ENCODE data around the gene UNC13B.
A peak's percentile ranks its signal among the peaks of the same experiment; 100 is the strongest.

UNC13B gene

DNA sequence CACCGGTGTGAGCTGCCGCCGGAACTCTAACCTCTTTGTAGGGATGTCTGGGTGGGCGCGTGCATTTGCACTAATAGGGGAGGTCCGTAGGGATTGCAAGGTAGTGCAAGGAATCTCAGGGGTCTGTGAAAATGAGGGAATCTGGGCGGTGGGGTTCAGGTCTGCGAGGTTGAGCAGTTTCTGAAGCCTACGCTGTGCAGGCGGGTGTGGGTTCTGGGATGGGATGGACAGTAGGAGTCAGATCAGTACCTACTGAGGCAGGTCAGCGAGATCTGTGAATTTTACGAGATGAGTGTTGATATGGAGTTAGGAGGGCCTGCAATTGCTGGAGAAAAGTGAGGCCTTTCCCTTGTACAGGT, 45.3 kb upstream of the UNC13B start:
- POLR2A ChIA-PET: interaction anchor here (1.5 kb wide), 1 partner anchor 13 kb away, joined by 5 read pairs; the partner anchor contains the start of gene STOML2
- CTCF ChIA-PET: interaction anchor here (0.5 to 1.7 kb wide), 4 partner anchors 13 to 482 kb away, joined by 3 to 4 read pairs (median 4); no protein-coding TSS in a partner anchor
- TF ChIP-seq ARNT (IDR thresholded peaks at IDR 0.05) (no peak), FOXM1 (IDR thresholded peaks at IDR 0.05; ENCODE audit: borderline replicate concordance) (no peak), CTBP1 (IDR thresholded peaks at IDR 0.05; ENCODE audit: borderline replicate concordance) (no peak), SUZ12 (IDR thresholded peaks at IDR 0.05) (no peak), FOXK2 (IDR thresholded peaks at IDR 0.05) (no peak), HDGF (IDR thresholded peaks at IDR 0.05; ENCODE audit: borderline replicate concordance) (no peak), ELF4 (IDR thresholded peaks at IDR 0.05) (no peak), NFRKB (IDR thresholded peaks at IDR 0.05) (no peak)
- DNase-seq (ENCODE audit: extremely low spot score): no peak

DNA sequence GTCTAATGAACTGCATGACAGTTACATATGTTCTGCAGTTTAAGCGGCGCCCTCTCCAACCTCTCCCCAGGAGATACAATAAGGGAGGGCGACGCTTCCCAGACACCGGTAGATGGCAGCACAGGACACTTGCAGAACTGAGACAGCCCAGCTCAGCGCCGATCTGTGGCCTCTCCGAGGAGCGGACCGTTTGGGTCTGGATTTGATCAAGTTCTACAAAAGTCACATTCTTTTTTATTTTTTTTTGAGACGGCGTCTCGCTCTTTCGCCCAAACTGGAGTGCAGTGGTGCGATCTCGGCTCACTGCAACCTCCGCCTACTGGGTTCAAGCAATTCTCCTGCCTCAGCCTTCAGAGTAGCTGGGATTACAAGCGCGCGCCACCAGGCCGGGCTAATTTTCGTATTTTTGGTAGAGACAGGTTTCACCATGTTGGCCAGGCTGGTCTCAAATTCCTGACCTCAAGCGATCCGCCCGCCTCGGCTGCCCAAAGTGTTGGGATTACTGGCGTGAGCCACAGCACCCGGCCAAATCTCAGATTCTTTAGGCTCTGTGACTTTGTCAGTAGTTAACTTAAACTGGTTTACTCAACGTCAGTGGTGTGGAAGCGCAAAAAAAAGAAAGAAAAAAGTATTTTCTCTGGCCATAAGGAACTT, 44.8 kb upstream of the UNC13B start:
- no peak for TF ChIP-seq SUZ12 (IDR thresholded peaks at IDR 0.05)
- TF ChIP-seq, protein P1, sequence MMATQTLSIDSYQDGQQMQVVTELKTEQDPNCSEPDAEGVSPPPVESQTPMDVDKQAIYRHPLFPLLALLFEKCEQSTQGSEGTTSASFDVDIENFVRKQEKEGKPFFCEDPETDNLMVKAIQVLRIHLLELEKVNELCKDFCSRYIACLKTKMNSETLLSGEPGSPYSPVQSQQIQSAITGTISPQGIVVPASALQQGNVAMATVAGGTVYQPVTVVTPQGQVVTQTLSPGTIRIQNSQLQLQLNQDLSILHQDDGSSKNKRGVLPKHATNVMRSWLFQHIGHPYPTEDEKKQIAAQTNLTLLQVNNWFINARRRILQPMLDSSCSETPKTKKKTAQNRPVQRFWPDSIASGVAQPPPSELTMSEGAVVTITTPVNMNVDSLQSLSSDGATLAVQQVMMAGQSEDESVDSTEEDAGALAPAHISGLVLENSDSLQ (IDR thresholded peaks at IDR 0.05): 0 out of 2 replicates have a peak, but pooled peaks have one; percentile 16
- POLR2A ChIA-PET: interaction anchor here (1.5 kb wide), 1 partner anchor 14 kb away, joined by 5 read pairs; the partner anchor contains the start of gene STOML2
- DNase-seq (ENCODE audit: extremely low spot score): peak; percentile 80
- CTCF ChIA-PET: interaction anchor here (0.7 to 1.7 kb wide), 3 partner anchors 14 to 481 kb away, joined by 3 to 4 read pairs (median 4); no protein-coding TSS in a partner anchor

DNA sequence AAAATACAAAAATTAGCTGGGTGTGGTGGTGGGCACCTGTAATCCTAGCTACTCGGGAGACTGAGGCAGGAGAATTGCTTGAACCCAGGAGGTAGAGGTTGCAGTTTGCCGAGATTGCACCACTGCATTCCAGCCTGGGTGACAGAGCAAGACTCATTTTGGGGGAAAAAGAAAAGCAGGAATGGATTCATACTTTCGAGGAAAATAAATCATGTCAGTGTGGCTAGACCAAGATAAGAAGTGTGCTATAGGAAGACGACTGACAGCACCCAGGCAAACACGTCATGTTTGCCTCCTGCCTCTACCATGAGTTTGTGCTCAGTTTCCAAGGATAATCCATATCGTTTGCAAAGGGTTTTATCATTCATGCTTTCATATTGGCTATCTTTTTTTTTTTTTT, 26.9 kb upstream of the UNC13B start:
- CTCF ChIA-PET: no interaction called here

DNA sequence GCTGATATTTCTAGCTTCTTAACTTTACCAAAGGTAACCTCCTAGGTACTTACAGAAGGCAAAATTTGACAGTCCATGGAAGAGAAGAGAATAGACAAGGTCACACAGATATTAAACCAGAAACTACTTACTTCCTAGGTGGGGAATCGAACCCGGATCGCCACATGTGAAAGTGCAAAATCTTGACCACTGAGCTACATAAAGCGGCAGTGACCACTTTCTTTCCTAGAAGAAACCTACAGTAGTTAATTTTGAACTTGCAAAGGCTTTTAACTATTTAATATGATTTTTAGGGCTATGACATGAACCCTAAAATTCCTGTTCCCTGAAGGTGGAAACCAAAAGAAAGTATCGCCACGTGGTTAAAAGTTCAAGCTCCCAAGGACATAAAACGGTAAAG, 25.8 kb upstream of the UNC13B start:
- POLR2A ChIA-PET: no interaction called here
- CTCF ChIA-PET: interaction anchor here (0.6 kb wide), 1 partner anchor 126 kb away, joined by 6 read pairs; no protein-coding TSS in a partner anchor
- no peak for DNase-seq (ENCODE audit: extremely low spot score)
- no peak for TF ChIP-seq BHLHE40 (IDR thresholded peaks at IDR 0.05; ENCODE audit: borderline replicate concordance)
- no peak for TF ChIP-seq FOXA1 (IDR thresholded peaks at IDR 0.05)

More for the DNA sequence above, 26.9 kb upstream of the UNC13B start:
- TF ChIP-seq SP1 (IDR thresholded peaks at IDR 0.05): no peak
- no peak for TF ChIP-seq TARDBP (IDR thresholded peaks at IDR 0.05)
- no peak for TF ChIP-seq ZNF384 (IDR thresholded peaks at IDR 0.05)
- no peak for TF ChIP-seq CTBP1 (IDR thresholded peaks at IDR 0.05; ENCODE audit: borderline replicate concordance)
- TF ChIP-seq ELF4 (IDR thresholded peaks at IDR 0.05): no peak
- TF ChIP-seq BHLHE40 (IDR thresholded peaks at IDR 0.05; ENCODE audit: borderline replicate concordance): no peak
- POLR2A ChIA-PET: no interaction called here
- no peak for DNase-seq (ENCODE audit: extremely low spot score)

DNA sequence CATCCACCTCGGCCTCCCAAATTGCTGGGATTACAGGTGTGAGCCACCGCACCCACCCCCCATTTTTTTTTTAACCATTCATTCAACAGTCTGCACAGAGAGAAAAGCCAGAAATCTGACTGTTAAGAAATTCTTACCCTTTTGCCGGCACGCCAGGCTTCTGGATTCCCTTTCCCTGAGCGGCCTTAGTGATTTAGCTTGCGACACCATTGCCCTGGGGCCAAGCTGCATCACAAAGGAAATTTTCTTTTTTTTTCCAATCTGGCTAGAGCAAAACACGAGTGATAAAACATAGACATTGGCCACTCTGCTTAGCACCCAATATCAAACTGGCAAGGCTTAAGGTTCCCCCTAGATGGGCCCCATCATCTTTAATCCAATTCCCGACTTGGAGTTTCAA, 24.9 kb upstream of the UNC13B start:
- ChIA-PET CTCF (no interaction called here), POLR2A (no interaction called here)
- no peak for DNase-seq (ENCODE audit: extremely low spot score)
- TF ChIP-seq ZNF384 (IDR thresholded peaks at IDR 0.05) (no peak), ARNT (IDR thresholded peaks at IDR 0.05) (no peak), FOXA1 (IDR thresholded peaks at IDR 0.05) (no peak), CTBP1 (IDR thresholded peaks at IDR 0.05; ENCODE audit: borderline replicate concordance) (no peak), L3MBTL2 (conservative IDR thresholded peaks at IDR 0.05) (no peak), BHLHE40 (IDR thresholded peaks at IDR 0.05; ENCODE audit: borderline replicate concordance) (no peak), ELF4 (IDR thresholded peaks at IDR 0.05) (no peak), TARDBP (IDR thresholded peaks at IDR 0.05) (no peak), NFRKB (IDR thresholded peaks at IDR 0.05) (no peak), LEF1 (IDR thresholded peaks at IDR 0.05; ENCODE audit: borderline replicate concordance) (no peak)
- TF ChIP-seq, protein P1 (IDR thresholded peaks at IDR 0.05): no peak

DNA sequence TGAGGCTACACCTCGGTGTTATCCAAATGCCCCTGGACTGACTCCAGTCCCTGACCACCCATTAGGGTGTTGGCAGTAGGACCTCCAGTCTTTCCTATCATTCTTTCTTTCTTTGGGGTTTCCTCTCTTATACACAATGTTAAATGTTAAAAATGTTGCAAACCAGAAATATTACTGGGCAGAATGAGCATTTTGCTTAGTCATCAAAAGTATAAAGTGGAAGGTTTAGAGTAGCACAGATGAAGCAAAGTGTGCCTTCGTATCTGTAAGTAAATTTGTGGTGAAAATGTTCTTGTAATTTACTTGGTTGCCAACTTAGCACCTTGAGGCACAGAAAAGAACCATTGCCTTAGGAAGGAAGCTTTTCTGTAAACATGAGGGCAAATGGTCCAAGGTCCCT, 21.7 kb upstream of the UNC13B start:
- POLR2A ChIA-PET: no interaction called here
- CTCF ChIA-PET: no interaction called here

More for the DNA sequence above, 21.7 kb upstream of the UNC13B start:
- no peak for TF ChIP-seq L3MBTL2 (conservative IDR thresholded peaks at IDR 0.05)
- no peak for TF ChIP-seq CTBP1 (IDR thresholded peaks at IDR 0.05; ENCODE audit: borderline replicate concordance)
- no peak for TF ChIP-seq TARDBP (IDR thresholded peaks at IDR 0.05)
- TF ChIP-seq SP1 (IDR thresholded peaks at IDR 0.05): no peak
- TF ChIP-seq ARNT (IDR thresholded peaks at IDR 0.05): no peak
- no peak for TF ChIP-seq ELF4 (IDR thresholded peaks at IDR 0.05)
- no peak for TF ChIP-seq NFRKB (IDR thresholded peaks at IDR 0.05)
- no peak for TF ChIP-seq FOXM1 (IDR thresholded peaks at IDR 0.05; ENCODE audit: borderline replicate concordance)
- no peak for TF ChIP-seq SUZ12 (IDR thresholded peaks at IDR 0.05)
- TF ChIP-seq FOXA1 (IDR thresholded peaks at IDR 0.05): no peak
- TF ChIP-seq, protein P1 (IDR thresholded peaks at IDR 0.05): no peak
- no peak for TF ChIP-seq HDGF (IDR thresholded peaks at IDR 0.05; ENCODE audit: borderline replicate concordance)
- no peak for TF ChIP-seq BHLHE40 (IDR thresholded peaks at IDR 0.05; ENCODE audit: borderline replicate concordance)
- TF ChIP-seq LEF1 (IDR thresholded peaks at IDR 0.05; ENCODE audit: borderline replicate concordance): no peak
- no peak for TF ChIP-seq ZNF384 (IDR thresholded peaks at IDR 0.05)
- TF ChIP-seq FOXK2 (IDR thresholded peaks at IDR 0.05): no peak
- no peak for DNase-seq (ENCODE audit: extremely low spot score)
